HG03354 (cell line): ENCODE results near the gene NTM.
A peak's percentile ranks its signal among the peaks of the same experiment; 100 is the strongest.

Source experiments
- ATAC-seq: cut with Tn5 transposase; IDR thresholded peaks from one replicate; pipeline ENCODE4 v1.9.1; 2021; ENCODE audit warnings: mild to moderate bottlenecking; ENCODE audit not compliant: unreplicated experiment, poor library complexity, severe bottlenecking

Gene NTM

DNA sequence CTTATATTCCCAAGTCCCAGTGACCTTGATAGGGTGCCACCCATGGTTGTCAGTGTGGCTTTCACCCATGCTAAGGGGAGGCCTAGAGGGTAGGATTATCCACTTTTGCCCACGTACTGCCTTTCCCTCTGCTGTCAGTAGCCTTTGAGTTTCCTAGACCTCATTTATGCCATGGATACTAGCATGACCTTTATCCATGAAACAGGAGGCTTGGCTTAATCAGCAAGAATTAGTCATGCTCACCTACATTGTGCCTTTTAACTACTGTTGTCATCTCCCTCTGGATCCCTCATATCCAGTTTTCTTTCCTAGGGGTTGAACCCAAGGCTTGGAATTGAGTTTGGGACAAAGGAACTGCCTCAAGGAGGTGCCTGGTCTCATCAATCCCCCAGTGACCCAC lies 716.7 kb downstream of the NTM start:
- ATAC-seq: no peak

DNA sequence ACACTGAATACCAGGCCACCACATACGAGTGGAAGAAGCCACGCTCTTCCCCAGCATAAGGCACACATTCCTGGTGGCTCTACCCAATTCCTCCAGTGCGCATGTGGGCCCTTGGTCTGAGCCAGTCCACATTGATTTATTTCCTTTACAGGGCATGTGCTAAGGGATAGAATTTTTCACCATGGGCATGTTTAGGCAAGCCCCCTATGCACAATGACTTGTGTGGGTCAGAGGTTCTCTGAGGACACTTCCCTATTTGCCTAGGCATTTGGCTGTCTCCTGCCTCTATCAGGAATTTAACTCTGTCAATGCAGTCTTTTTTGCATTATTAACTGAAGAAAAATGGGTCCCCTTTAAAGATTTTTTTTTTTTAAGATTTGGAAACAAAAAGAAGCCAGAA lies 718.1 kb downstream of the NTM start:
- no peak for ATAC-seq

DNA sequence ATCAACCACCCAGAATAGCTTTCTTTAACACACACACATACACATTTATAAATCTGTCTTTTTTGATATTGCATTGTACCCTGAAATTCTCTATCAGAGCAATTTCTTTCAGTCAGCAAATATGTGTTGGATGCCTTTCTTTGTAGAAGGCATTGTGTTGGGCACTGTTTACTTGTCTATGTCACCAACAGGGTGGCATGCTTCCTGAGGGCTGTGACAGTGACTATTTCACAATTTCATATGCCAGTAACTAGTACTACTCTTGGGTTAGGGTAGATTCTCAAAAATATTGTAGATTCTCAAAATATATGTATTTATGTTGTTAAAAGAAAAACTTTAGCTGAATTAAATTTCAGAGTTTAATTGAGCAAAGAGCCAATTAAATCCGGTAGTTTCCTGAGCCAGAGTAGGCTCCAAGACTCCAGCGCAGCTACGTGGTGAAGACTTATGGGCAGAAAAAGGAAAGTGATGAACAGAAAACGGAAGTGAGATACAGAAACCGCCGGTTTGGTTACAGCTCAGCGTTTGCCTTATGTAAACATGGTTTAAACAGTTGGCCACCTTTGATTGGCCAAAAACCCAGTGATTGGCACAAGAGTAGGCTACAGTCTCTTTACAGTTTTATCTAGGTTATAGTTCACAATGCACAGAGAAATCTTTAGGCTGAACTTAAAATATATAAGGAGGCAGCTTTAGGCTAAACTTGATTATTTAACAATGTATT lies 723.3 kb downstream of the NTM start:
- peak; percentile 80 for ATAC-seq

DNA sequence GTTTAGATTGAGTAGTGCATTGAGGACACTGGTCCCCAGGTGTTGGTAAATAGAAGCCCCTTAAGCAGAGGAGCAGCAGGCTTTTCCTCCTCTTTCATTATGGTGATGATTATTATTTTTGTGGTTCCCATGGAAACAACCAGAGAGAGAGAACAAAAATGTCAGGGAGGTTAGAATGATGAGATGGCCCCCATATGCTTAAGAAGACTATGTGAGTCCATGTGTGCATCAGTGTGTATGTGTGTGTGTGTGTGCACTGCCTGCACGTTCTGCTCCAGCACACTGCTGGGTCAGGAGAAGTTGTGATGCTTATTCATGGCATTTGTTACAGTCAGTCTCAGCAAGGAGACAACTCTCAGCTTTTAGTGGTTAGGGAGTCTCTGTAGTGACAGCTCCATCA lies 724.2 kb downstream of the NTM start:
- no peak for ATAC-seq

GRCh38 chr11:132095230-132096131 lies 725.1 kb downstream of the NTM start:
- no peak for ATAC-seq

DNA sequence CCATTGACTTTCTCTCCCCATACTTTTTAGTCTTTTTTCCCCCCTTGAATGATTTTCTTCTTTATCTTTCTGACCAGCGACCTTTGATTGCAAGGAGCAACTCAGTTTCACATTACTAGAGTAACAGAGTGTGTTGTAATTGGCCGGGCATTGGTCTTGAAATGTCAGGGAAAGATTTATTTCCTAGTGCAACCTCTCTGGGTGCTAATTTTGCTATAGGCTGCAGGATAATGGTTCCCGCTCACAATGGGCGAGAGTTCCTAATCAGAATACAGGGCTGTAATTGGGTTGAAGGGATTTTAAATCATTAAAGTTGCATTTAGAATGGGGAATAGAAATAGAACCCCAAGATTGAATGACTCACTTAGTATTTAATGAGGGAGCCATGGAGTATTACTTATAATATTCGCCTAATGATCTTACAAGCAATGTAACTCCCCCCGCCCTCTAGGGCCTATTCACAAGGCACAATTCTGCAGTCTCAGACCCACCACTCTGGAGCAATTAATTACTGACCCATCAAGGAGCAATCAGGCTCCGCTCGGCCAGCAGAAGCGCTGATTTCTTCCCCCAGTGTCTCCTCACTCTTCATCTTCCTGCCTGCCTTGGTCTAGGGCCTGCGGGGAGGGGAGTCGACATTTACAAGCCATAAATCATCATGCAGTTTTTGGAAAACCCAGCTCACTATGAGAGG lies 725.9 kb downstream of the NTM start:
- no peak for ATAC-seq

- ATAC-seq: no peak
Measured at GRCh38 chr11:132099692-132100091, 729.3 kb downstream of the NTM start.

- no peak for ATAC-seq
Measured at GRCh38 chr11:132100583-132100982, 730.2 kb downstream of the NTM start.

DNA sequence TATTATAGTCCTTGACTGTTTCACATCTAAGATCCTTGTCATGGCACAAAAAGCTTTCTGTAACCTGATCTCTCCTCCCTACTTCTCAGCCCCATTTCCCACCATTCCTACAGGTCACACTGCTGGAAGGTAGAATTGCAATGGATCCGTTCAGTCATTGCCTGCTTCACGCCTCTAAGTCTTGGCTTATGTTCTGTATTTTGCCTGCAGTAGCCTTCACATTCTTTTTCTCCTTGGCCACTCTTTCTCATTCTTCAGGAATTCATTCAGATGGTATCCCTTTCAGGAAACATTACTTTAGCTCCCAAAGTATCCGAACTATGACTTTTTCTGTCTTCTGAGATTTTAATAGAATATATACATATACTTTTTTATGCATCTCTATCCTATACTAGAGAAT lies 731.5 kb downstream of the NTM start:
- ATAC-seq: no peak

DNA sequence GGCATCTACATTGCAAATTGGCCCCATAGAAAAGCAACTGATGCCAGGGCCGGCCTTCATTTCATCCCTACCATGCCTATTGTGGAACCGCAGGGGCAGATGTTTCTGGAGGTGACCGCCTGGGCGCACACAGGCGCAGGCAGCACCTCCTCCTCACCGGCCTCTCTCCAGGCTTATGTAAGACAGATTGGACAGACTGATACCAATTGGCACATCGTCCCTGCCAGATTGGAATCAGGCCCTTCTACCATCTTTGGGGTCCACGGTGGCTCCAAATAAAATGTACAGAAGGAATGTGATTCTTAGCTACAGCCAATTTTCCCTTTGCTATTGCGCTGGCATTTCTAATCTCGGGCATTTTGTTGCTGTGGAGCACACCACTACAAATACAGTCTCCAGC lies 732.6 kb downstream of the NTM start:
- no peak for ATAC-seq

GRCh38 chr11:132106096-132106982 lies 735.9 kb downstream of the NTM start:
- ATAC-seq: no peak

DNA sequence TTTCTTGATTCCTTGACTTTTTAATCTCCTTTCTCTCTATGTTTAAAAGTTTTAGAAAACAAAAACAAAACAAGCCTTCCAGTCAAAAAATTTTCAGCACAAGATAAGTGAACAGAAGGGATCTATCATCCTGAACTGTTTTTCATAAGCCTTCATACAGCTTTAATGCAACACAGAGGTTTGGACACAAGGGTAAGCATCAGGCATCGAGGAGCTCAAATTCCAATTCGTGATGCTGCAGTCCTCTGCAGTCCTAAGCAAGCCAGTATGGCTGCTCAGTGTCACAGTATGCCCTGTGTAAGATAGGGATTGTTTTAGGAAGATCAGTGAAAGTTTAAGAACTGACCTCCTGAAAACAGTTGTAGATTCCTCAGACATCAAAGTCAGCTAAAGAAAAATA lies 740.9 kb downstream of the NTM start:
- no peak for ATAC-seq

DNA sequence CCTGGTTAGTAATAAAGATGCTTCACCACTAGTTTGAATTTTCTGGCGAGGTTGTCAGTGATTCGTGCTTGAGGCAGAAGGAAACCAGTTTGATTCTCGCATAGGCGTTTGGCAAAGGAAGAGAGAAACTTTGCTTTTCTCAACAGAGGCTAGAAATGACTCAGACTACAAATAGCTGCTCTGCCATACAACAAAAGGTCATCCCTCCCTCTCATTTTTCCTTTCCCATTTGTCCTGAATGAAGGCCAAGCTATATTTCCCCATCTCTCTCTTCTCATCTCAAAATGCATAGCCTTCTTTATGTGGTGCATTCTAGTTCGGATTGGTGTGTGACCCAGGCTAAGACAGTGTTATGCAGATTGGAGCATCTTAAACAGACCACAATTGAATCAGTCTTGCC lies 741.4 kb downstream of the NTM start:
- ATAC-seq: no peak

DNA sequence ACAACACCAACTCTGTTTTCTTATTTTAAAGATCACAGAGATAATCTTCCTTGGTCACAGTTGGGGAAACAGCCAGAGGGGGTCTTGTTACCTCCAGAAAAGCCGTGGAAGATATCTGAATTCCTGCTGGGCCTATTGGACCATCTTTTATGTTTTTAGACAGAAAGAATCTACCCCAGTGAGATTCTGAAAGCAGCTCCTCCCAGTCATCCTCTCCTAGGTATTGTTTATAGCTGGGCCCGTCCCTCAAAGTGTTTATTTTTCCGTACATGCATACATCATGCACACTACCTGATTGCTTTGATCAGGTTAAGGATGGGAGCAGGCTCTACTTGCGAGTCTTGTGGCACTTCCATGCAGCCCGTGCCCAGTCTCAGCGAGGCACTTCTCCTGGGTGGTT lies 742.4 kb downstream of the NTM start:
- ATAC-seq: no peak

GRCh38 chr11:132114185-132114584 lies 743.8 kb downstream of the NTM start:
- no peak for ATAC-seq

GRCh38 chr11:132114743-132115142 lies 744.3 kb downstream of the NTM start:
- no peak for ATAC-seq

DNA sequence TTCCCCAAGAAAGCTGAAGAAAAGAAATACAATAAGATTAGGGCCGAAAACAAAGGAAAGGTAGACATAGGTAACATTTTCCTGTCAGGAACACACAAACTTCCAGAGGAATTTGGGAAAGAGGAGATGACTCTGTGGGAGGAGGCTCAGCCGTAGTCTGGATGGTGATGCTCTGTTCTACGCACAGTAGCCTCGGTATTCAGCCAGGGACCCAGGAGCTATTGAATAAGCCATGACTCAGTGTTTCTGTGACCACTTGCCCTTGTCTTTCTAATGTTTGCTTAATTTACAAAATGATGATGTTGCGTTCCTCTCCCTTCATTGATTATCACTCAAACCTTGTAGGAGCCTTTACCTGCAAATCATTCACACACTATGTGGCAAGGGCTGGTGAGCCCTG lies 745.0 kb downstream of the NTM start:
- ATAC-seq: no peak

DNA sequence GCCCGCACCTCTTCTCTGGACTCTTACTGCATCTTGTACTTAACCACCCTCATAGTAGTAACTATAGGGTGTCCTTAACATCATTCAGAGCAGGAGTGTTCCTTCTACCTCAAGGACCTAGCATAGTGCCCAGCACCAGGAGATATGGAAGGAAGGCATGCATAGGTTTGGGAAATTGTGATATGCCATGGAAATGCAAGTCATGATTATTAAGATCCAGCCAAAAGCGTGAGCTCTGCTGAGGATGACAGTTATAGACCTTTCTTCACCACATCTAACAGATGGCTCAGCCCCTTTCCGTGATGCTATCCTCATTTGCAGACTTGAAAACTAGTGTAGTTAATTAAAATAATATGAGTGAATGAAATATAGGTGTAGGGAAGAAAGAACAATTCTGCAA lies 746.1 kb downstream of the NTM start:
- ATAC-seq: no peak

GRCh38 chr11:132118661-132119060 lies 748.2 kb downstream of the NTM start:
- ATAC-seq: no peak

DNA sequence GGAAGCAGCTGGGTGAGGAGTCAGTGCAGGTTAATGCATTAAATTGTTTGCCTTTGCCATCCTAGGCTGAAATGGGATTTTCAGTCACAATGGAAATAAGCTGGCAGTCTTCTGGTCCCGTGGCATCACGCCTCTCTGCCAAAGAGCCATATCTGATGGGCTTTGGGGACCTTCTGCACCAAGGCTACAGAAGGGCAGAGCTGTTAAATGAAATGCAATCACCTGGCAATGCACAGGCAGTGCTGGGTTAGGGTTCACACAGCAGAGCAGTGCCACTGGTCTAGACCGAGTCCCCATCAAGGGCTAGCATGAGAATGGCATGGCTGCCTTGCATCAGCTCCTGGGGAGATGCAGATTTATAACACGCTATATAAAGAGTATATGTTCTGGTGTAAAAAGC lies 749.2 kb downstream of the NTM start:
- no peak for ATAC-seq
